GM06990 (cell line): ENCODE measurements around the gene FAM228B.
A peak's percentile ranks its signal among the peaks of the same experiment; 100 is the strongest.

Source experiments
- DNase-seq: peaks from one replicate; pipeline ENCODE4 v3.0.0-alpha.2; 2011; ENCODE audit not compliant: insufficient read length; ENCODE audit errors: extremely low read depth
- H3K27me3 ChIP-seq: replicated peaks from 2 replicates; pipeline ENCODE4 v1.6.0; 2011; ENCODE audit warnings: low read length; ENCODE audit not compliant: control insufficient read depth, insufficient read depth
- H3K36me3 ChIP-seq: 2 replicates; pipeline ENCODE4 v1.5.1; 2011; ENCODE audit warnings: low read length; ENCODE audit not compliant: control insufficient read depth, insufficient read depth
- H3K4me3 ChIP-seq: replicated peaks from 2 replicates; pipeline ENCODE4 v1.5.1; 2011; ENCODE audit warnings: low read depth, mild to moderate bottlenecking, control low read depth, low read length
- CTCF ChIP-seq: IDR thresholded peaks from 2 replicates; pipeline ENCODE4 v1.5.1; 2011; ENCODE audit warnings: low read length, control low read depth, mild to moderate bottlenecking, inconsistent platforms; ENCODE audit not compliant: insufficient read depth, poor library complexity, severe bottlenecking

The FAM228B gene

GRCh38 chr2:24123195-24123921 lies at the start of gene FAM228B, which contains the start of gene PFN4:
FAM228B (plus strand) TSS chr2:24123469; CDS start chr2:24124362, 893 bp downstream.
PFN4 (minus strand) TSS chr2:24123334; CDS start chr2:24122535, 799 bp downstream.
- no peak for TF ChIP-seq CTCF
- Histone ChIP-seq H3K4me3 (peak within 1 kb of the TSS; percentile 69), H3K27me3 (no peaks in the 10 kb centered on the region), H3K36me3 (no peaks in the 10 kb centered on the region)
- peak; percentile 92 for DNase-seq

DNA sequence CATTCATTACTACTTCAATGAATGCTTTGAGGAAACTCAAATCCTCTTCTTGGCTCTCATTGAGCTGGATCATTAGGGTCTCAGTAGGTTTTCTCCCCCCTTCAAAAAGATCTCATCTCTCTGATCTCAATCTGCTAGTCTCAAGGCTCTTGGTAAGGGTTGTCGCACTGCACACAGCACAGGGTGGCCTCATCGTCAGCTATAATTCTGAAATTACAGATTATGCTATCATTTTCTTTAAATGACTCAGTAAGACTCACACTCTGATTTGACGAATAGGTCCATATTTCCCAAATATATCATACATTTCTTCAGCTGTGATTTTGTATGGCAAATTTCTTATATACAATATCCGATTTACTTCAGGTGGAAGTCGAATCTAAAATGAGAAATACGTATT lies 49.5 kb upstream of the FAM228B start:
- DNase-seq: no peak
- Histone ChIP-seq H3K4me3 (no peak overlapping the region), H3K27me3 (no peaks in the 10 kb centered on the region), H3K36me3 (peaks cover 2% of the 10 kb centered on the region)
- no peak for TF ChIP-seq CTCF

GRCh38 chr2:24075259-24075658 lies 48.0 kb upstream of the FAM228B start:
- Histone ChIP-seq H3K4me3 (peak overlapping the region; percentile 76), H3K36me3 (no peaks in the 10 kb centered on the region; the same call in 1 of the 2 replicates), H3K27me3 (no peaks in the 10 kb centered on the region)
- DNase-seq: no peak
- no peak for TF ChIP-seq CTCF

DNA sequence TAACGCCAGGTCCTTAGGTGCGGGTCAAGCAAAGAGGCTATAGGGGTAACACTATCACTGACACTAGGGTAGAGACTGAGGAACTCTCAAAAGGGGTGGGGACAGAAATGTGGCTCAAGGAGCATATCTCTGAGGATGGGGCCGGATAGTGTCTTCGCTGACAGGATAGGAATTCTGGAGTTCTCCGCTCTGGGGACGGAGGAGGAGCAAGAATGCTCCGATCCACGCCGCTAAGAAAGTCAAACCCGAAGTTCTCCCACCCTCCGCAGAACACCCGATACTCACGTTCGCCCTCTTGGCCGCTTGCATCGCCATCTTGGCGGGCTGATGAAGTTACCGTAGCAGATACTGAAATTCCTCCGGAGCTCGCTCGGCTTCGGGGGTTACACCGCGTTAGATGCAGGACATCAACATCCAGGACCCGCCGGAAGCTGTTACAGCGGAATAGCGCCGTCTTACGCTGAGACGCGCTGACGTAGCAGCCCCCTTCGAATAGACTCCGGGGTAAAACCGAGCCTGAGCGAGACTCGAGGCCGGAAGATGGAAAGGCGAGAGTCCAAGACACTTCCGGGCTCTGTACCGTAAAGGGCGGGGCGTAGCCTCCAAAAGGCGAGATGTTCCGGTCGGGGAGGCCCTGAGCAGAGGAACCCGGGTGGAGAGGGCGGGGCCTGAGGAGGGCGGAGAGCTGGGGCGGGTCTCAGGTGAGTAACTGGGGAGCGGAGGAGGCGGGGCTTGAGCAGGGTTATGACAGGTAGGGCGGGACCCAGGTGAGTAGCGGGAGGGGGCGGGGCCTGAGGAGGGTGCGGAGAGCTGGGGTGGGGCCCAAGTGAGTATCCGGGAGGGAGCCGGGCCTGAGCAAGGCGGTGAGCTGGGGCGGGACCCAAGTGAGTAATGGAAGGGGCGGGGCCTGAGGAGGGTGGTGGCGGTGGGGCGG lies 47.1 kb upstream of the FAM228B start, which contains the start of gene SF3B6:
Gene SF3B6, minus strand, starts transcription at position 412 of the 934 bp plus-strand sequence. Its CDS starts 97 bp downstream, at position 315.
- H3K36me3 ChIP-seq: no peaks in the 10 kb centered on the region
- peak within 1 kb of the TSS; percentile 76 for H3K4me3 ChIP-seq
- DNase-seq: peak; percentile 97
- TF ChIP-seq CTCF: no peak
- H3K27me3 ChIP-seq: no peaks in the 10 kb centered on the region

- Histone ChIP-seq H3K4me3 (peak overlapping the region; percentile 76), H3K27me3 (no peaks in the 10 kb centered on the region), H3K36me3 (no peaks in the 10 kb centered on the region; the same call in 1 of the 2 replicates)
- DNase-seq: no peak
- TF ChIP-seq CTCF: no peak
Observed at GRCh38 chr2:24076849-24077534, 46.3 kb upstream of the FAM228B start.
